H1 (cell line): ENCODE results near the gene CALML5. TPM values are rescaled to one million over a fixed set of nuclear protein-coding genes. Genes with fewer than 3 reads are reported as not detected.

ENCODE experiments used
- CTCF ChIA-PET: fragments of 300-600 bp; sonication (Branson Sonifier 250); formaldehyde crosslinking; loops from one replicate; lab custom pipeline; 2021; ENCODE audit not compliant: partially characterized antibody; lab: Charles Lee
- POLR2A ChIA-PET: fragments of 300-600 bp; sonication (Branson Sonifier 250); formaldehyde crosslinking; loops from one replicate; lab custom pipeline; 2021; ENCODE audit warnings: inconsistent platforms; ENCODE audit not compliant: partially characterized antibody; lab: Charles Lee
- DNase-seq, 2 experiments: peaks; one replicate each; pipeline versions ENCODE4 v3.0.0 to v3.0.0-alpha.2; 2010 to 2022; ENCODE audit warnings: low spot score in 2 of 2, low read depth in 1 of 2, mixed read lengths in 1 of 2
- FAIRE-seq: peaks from 2 replicates; lab custom pipeline; 2011; peaks lifted over from hg19 to GRCh38; lab: Jason Lieb, UNC
- H2AFZ ChIP-seq: 2 replicates; pipeline ENCODE4 v1.8.1; 2012; ENCODE audit warnings: low read length, inconsistent platforms
- H2AK5ac ChIP-seq: 2 replicates; pipeline ENCODE4 v1.6.1; 2013; ENCODE audit warnings: low read depth, low read length
- H2BK120ac ChIP-seq: replicated peaks from 2 replicates; pipeline ENCODE3; 2013; ENCODE audit warnings: low read depth, low read length, inconsistent platforms
- H2BK12ac ChIP-seq: 2 replicates; pipeline ENCODE4 v1.6.1; 2013; ENCODE audit warnings: low read depth, low read length
- H2BK15ac ChIP-seq: 2 replicates; pipeline ENCODE4 v1.6.1; 2013; ENCODE audit warnings: low read length
- H2BK20ac ChIP-seq: 2 replicates; pipeline ENCODE4 v1.6.1; 2013; ENCODE audit warnings: low read length
- H2BK5ac ChIP-seq: 2 replicates; pipeline ENCODE4 v1.6.1; 2013; ENCODE audit warnings: low read depth, low read length
- H3K14ac ChIP-seq: 2 replicates; pipeline ENCODE4 v1.6.1; 2013; ENCODE audit warnings: inconsistent platforms; ENCODE audit not compliant: insufficient read length
- H3K18ac ChIP-seq: 2 replicates; pipeline ENCODE4 v1.6.1; 2013; ENCODE audit warnings: low read length; ENCODE audit errors: extremely low read depth
- H3K23ac ChIP-seq: 2 replicates; pipeline ENCODE4 v1.6.1; 2013; ENCODE audit warnings: inconsistent platforms; ENCODE audit not compliant: insufficient read length
- H3K23me2 ChIP-seq: 2 replicates; pipeline ENCODE4 v1.6.1; 2013; ENCODE audit warnings: low read depth, low read length
- H3K27ac ChIP-seq: 2 replicates; pipeline ENCODE4 v1.6.1; 2011; ENCODE audit warnings: low read depth, low read length, inconsistent platforms
- H3K27me3 ChIP-seq, 4 experiments: replicated peaks in 1 of 4; 1 replicate in 1 of 4; 2 replicates in 3 of 4; pipeline versions ENCODE4 v1.6.1 to v1.8.1; 2011 to 2013; ENCODE audit warnings: low read length in 3 of 4, mild to moderate bottlenecking in 3 of 4, inconsistent platforms in 2 of 4, mixed read lengths in 2 of 4, moderate library complexity in 1 of 4; ENCODE audit not compliant: control insufficient read depth in 3 of 4, insufficient read depth in 3 of 4; ENCODE audit errors: extremely low read depth in 1 of 4
- H3K36me3 ChIP-seq, 4 experiments: 2 replicates each; pipeline versions ENCODE4 v1.6.1 to v1.8.1; 2011 to 2013; ENCODE audit warnings: mild to moderate bottlenecking in 4 of 4, low read length in 3 of 4, moderate library complexity in 2 of 4, control low read depth in 1 of 4, inconsistent platforms in 1 of 4; ENCODE audit not compliant: insufficient read depth in 4 of 4, control insufficient read depth in 2 of 4
- H3K4ac ChIP-seq: replicated peaks from 2 replicates; pipeline ENCODE3; 2013; ENCODE audit warnings: low read length, low read depth, mixed read lengths, inconsistent platforms; ENCODE audit not compliant: insufficient read length
- H3K4me1 ChIP-seq, 4 experiments: replicated peaks in 1 of 4; 1 replicate in 1 of 4; 2 replicates in 3 of 4; pipeline versions ENCODE4 v1.6.1 to v1.8.1; 2011 to 2013; ENCODE audit warnings: low read length in 3 of 4, inconsistent platforms in 2 of 4, mixed read lengths in 1 of 4; ENCODE audit not compliant: insufficient read depth in 4 of 4, control insufficient read depth in 3 of 4
- H3K4me2 ChIP-seq, 2 experiments: 2 replicates each; pipeline versions ENCODE4 v1.6.1 to v1.8.1; 2011 to 2013; ENCODE audit warnings: low read depth in 2 of 2, low read length in 2 of 2, control low read depth in 1 of 2, inconsistent platforms in 1 of 2, mild to moderate bottlenecking in 1 of 2; ENCODE audit not compliant: insufficient read depth in 1 of 2
- H3K4me3 ChIP-seq, 4 experiments: fragments of 200-600, 300-600 bp in 1 of 4; sonication (generic), shearing (Covaris generic), sonication (Bioruptor Twin) in 1 of 4; 2 replicates each; pipeline versions ENCODE4 v1.5.1 to v1.8.1; 2011 to 2016; ENCODE audit warnings: low read length in 4 of 4, low read depth in 3 of 4, control low read depth in 2 of 4, inconsistent platforms in 2 of 4, mild to moderate bottlenecking in 2 of 4, mixed read lengths in 1 of 4, moderate library complexity in 1 of 4; ENCODE audit not compliant: insufficient read depth in 2 of 4; ENCODE audit errors: extremely low read depth in 1 of 4
- H3K56ac ChIP-seq: replicated peaks from 2 replicates; pipeline ENCODE3; 2013; ENCODE audit warnings: low read depth, mild to moderate bottlenecking, mixed read lengths, low read length, inconsistent platforms; ENCODE audit not compliant: insufficient read length
- H3K79me1 ChIP-seq: 2 replicates; pipeline ENCODE4 v1.6.1; 2013; ENCODE audit warnings: low read depth, low read length, control low read depth
- H3K79me2 ChIP-seq, 2 experiments: 2 replicates each; pipeline versions ENCODE4 v1.6.1 to v1.8.1; 2012 to 2013; ENCODE audit warnings: low read length in 2 of 2, mild to moderate bottlenecking in 2 of 2, inconsistent platforms in 1 of 2; ENCODE audit not compliant: insufficient read depth in 2 of 2, control insufficient read depth in 1 of 2
- H3K9ac ChIP-seq, 4 experiments: replicated peaks in 1 of 4; 1 replicate in 1 of 4; 2 replicates in 3 of 4; pipeline versions ENCODE4 v1.6.1 to v1.8.1; 2011 to 2013; ENCODE audit warnings: low read depth in 3 of 4, low read length in 3 of 4, control low read depth in 2 of 4, mild to moderate bottlenecking in 2 of 4, moderate library complexity in 2 of 4, inconsistent platforms in 1 of 4; ENCODE audit errors: extremely low read depth in 1 of 4
- H3K9me3 ChIP-seq, 2 experiments: 2 replicates each; pipeline versions ENCODE4 v1.6.1 to v1.8.1; 2012 to 2013; ENCODE audit warnings: mild to moderate bottlenecking in 2 of 2, moderate library complexity in 2 of 2, control low read depth in 1 of 2, inconsistent platforms in 1 of 2, low read depth in 1 of 2, low read length in 1 of 2, mixed read lengths in 1 of 2; ENCODE audit not compliant: insufficient read depth in 2 of 2
- H4K20me1 ChIP-seq, 2 experiments: replicated peaks in 1 of 2; 2 replicates each; pipeline versions ENCODE3 to v1.8.1; 2011 to 2013; ENCODE audit warnings: inconsistent platforms in 2 of 2, low read length in 2 of 2, mild to moderate bottlenecking in 1 of 2; ENCODE audit not compliant: insufficient read depth in 2 of 2, control insufficient read depth in 1 of 2
- H4K5ac ChIP-seq: 2 replicates; pipeline ENCODE4 v1.6.1; 2013; ENCODE audit warnings: low read length, low read depth, mixed read lengths, inconsistent platforms; ENCODE audit not compliant: insufficient read length
- H4K8ac ChIP-seq: 2 replicates; pipeline ENCODE4 v1.8.0; 2013; ENCODE audit warnings: mild to moderate bottlenecking, moderate library complexity, low read length, inconsistent platforms; ENCODE audit not compliant: insufficient read depth; ENCODE audit errors: extremely low read depth
- H4K91ac ChIP-seq: replicated peaks from 2 replicates; pipeline ENCODE3; 2013; ENCODE audit warnings: low read length, mixed read lengths, inconsistent platforms; ENCODE audit not compliant: insufficient read length
- ATF3 ChIP-seq: IDR thresholded peaks from 2 replicates; pipeline ENCODE4 v1.6.1; 2011; ENCODE audit warnings: low read depth, mild to moderate bottlenecking, low read length; ENCODE audit not compliant: insufficient read depth
- CHD2 ChIP-seq: IDR thresholded peaks from 2 replicates; pipeline ENCODE4 v1.6.1; 2012; ENCODE audit warnings: low read length, improper control_type of control experiment
- E2F6 ChIP-seq: IDR thresholded peaks from 2 replicates; pipeline ENCODE4 v1.6.1; 2012; ENCODE audit warnings: inconsistent platforms
- EZH2 ChIP-seq: fragments of 200-600 bp; sonication (generic); IDR thresholded peaks from 2 replicates; pipeline ENCODE4 v1.7.1; 2012; ENCODE audit warnings: low read depth, mild to moderate bottlenecking, moderate library complexity, low read length, inconsistent platforms; ENCODE audit not compliant: severe bottlenecking
- GABPA ChIP-seq: IDR thresholded peaks from 2 replicates; pipeline ENCODE4 v1.6.1; 2011; ENCODE audit warnings: mild to moderate bottlenecking, low read length, moderate library complexity, borderline replicate concordance; ENCODE audit not compliant: insufficient read depth
- JUN ChIP-seq: IDR thresholded peaks from 2 replicates; pipeline ENCODE4 v1.6.1; 2011; ENCODE audit warnings: low read depth, mild to moderate bottlenecking, improper control_type of control experiment, low read length
- RNF2 ChIP-seq: fragments of 200-900, 300-1000 bp; sonication (generic); IDR thresholded peaks from 2 replicates; pipeline ENCODE4 v1.7.1; 2016; ENCODE audit warnings: borderline replicate concordance, low read depth, mild to moderate bottlenecking, antibody characterized with exemption, low read length; ENCODE audit not compliant: poor library complexity, severe bottlenecking; ENCODE audit errors: missing control alignments
- RXRA ChIP-seq: IDR thresholded peaks from 2 replicates; pipeline ENCODE4 v1.6.1; 2011; ENCODE audit warnings: low read depth, mild to moderate bottlenecking, low read length, moderate library complexity; ENCODE audit not compliant: insufficient read depth
- TCF12 ChIP-seq: IDR thresholded peaks from 2 replicates; pipeline ENCODE4 v1.6.1; 2011; ENCODE audit warnings: low read depth, mild to moderate bottlenecking, low read length
- ZNF274 ChIP-seq: IDR thresholded peaks from 2 replicates; pipeline ENCODE4 v1.7.0; 2012; ENCODE audit warnings: low read length, borderline replicate concordance; ENCODE audit errors: extremely low read depth
- WGBS, 2 experiments: shearing (Covaris generic) in 1 of 2; methylation state at CpG; one replicate each; pipeline versions ENCODE4 v1.1.6 to v1.1.7; 2013 to 2015; ENCODE audit warnings: low lambda C conversion rate in 2 of 2, mixed read lengths in 2 of 2, inconsistent platforms in 1 of 2, low coverage in 1 of 2, missing lambda C conversion rate in 1 of 2; ENCODE audit not compliant: insufficient replicate concordance in 2 of 2, insufficient coverage in 1 of 2, insufficient read length in 1 of 2; ENCODE audit errors: extremely low coverage in 1 of 2, missing lambda C conversion rate in 1 of 2; 5-methylcytosine and 5-hydroxymethylcytosine counted together
- polyA plus RNA-seq, 7 experiments: library from polyadenylated mRNA; depleted of rRNA in 3 of 7; stranded (reverse) in 5 of 7; unstranded in 2 of 7; fragments of >200 nt in 5 of 7; fragments of 200-250 nt in 2 of 7; gene quantifications; 1 replicate in 5 of 7; 2 replicates in 1 of 7; 4 replicates in 1 of 7; pipeline versions ENCODE4 v1.2.1 to v1.2.3, GENCODE V29; 2011 to 2013; ENCODE audit warnings: missing spikeins in 2 of 7, mixed read lengths in 2 of 7
- total RNA-seq: library from RNA; stranded (reverse); fragmentation: NEBNext Ultra II Directional; extraction: Animal tissue kit (Norgen Biotek cat#: 25700); gene quantifications from 2 replicates; pipeline ENCODE4 v1.2.1, GENCODE V29; 2021

Gene CALML5
- total and polyA plus RNA-seq, 2 of the 8 experiments (the other 6 are each of a cell fraction or from before 2014, with no cell fraction given), result not detected

DNA sequence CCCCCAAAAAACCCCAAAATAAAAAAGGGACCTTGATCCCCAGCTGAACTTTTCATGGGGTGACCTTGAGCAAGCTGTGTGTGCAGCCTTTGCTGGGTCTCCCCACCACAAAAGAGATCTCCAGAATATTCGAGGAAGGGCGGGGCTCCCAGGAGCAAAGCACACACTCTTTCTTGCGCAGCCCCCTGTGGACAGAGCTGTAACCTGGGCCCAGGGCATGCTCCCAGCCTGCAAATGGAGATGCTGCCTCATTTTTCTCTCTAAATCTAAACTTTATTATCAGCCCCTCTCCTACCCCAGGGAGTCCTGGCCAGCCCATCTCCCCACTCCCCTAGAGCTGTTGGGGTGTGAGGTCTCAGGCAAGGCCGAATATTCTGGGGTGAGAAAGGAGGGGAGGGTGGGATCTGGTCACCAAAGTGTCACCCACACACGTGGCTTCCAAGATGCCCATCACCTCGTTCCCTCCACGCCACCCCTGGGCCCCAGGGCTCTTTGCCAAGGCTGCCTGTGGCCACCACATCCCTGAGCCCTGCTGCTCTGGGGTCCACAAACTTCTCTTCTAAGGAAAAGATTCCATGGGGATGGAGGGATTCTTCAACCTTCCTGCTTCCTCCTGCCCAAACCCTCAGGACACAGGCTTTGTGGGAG is 23.7 kb upstream of the CALML5 start:
- FAIRE-seq, result no peak
- Histone ChIP-seq H3K4ac (no peak overlapping the region), H2AK5ac (no peak overlapping the region), H4K5ac (no peak overlapping the region), H2AFZ (no peak overlapping the region), H3K18ac (no peak overlapping the region), H4K91ac (peak overlapping the region; percentile 75), H3K23me2 (no peaks in the 10 kb centered on the region; the same call in 1 of the 2 replicates), H3K27me3 (no peaks in the 10 kb centered on the region), H3K14ac (no peak overlapping the region), H2BK120ac (no peak overlapping the region), H3K9ac (no peak overlapping the region), H2BK12ac (0 out of 2 replicates have a peak overlapping the region, but pooled peaks have one; percentile 39), H3K4me3 (no peak overlapping the region), H2BK5ac (peak overlapping the region; percentile 16; the same call in 1 of the 2 replicates), H3K79me2 (no peaks in the 10 kb centered on the region), H3K9me3 (no peaks in the 10 kb centered on the region), H4K20me1 (no peaks in the 10 kb centered on the region), H3K4me2 (no peak overlapping the region), H3K79me1 (no peaks in the 10 kb centered on the region), H3K4me1 (peaks cover 0 to 5% (median 0%) of the 10 kb centered on the region in 4 experiments; a peak in 1 of 7 replicates), H2BK15ac (0 out of 2 replicates have a peak overlapping the region, but pooled peaks have one; percentile 46), H3K27ac (no peak overlapping the region), H3K36me3 (no peaks in the 10 kb centered on the region), H3K23ac (no peak overlapping the region), H3K56ac (no peak overlapping the region), H4K8ac (no peak overlapping the region), H2BK20ac (no peak overlapping the region)
- CTCF ChIA-PET, result interaction anchor here (1.1 to 1.2 kb wide), 2 partner anchors 100 to 121 kb away, joined by 3 read pairs; no protein-coding TSS in a partner anchor
- DNase-seq, result no peak
- 91% methylated on average over 7 of the region's 7 CpGs; no CpG with 5 or more reads in 1 of the 2 experiments for WGBS, 2 experiments
- POLR2A ChIA-PET, result interaction anchor here (1.2 kb wide), 1 partner anchor 9 kb away, joined by 3 read pairs; no protein-coding TSS in a partner anchor
- TF ChIP-seq RNF2 (no peak), E2F6 (no peak), ZNF274 (no peak), JUN (no peak), GABPA (no peak), EZH2 (no peak), RXRA (no peak), CHD2 (no peak), ATF3 (no peak), TCF12 (no peak)
